ENCODE measurements around the gene DNMT1.

DNA sequence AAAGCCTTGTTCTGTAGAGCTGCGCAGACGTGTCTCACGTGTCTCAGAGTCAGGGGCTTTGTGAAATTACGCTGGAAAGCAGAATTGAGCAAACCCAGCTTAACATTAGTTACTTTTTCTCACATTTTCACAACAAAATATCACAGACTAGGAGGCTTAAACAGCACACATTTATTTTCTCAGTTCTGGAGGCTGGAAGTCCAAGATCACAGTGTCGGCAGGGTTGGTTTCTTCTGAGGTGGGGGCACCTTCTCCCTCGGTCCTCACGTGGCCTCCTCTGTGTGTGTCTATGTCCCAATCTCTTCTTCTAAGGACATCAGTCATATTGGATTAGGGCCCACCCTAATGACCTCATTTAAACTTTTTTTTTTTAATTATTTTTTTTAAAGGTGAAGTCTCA lies 70.3 kb downstream of the DNMT1 start:
- TF ChIP-seq, protein P1, sequence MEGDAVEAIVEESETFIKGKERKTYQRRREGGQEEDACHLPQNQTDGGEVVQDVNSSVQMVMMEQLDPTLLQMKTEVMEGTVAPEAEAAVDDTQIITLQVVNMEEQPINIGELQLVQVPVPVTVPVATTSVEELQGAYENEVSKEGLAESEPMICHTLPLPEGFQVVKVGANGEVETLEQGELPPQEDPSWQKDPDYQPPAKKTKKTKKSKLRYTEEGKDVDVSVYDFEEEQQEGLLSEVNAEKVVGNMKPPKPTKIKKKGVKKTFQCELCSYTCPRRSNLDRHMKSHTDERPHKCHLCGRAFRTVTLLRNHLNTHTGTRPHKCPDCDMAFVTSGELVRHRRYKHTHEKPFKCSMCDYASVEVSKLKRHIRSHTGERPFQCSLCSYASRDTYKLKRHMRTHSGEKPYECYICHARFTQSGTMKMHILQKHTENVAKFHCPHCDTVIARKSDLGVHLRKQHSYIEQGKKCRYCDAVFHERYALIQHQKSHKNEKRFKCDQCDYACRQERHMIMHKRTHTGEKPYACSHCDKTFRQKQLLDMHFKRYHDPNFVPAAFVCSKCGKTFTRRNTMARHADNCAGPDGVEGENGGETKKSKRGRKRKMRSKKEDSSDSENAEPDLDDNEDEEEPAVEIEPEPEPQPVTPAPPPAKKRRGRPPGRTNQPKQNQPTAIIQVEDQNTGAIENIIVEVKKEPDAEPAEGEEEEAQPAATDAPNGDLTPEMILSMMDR (IDR thresholded peaks at IDR 0.05): no peak
- TF ChIP-seq EZH2 (IDR thresholded peaks at IDR 0.05; ENCODE audit: borderline replicate concordance, insufficient read depth, low read depth, low read length, poor library complexity, severe bottlenecking): no peak
